ENCODE data around the gene S100A1. TPM values are rescaled to one million over a fixed set of nuclear protein-coding genes. Genes with fewer than 3 reads are reported as not detected.

S100A1 gene
- total RNA-seq, 4 donors from 2014 or later: 139 to 498 (median 231) TPM

- no peaks in the 10 kb centered on the region for H3K27me3 ChIP-seq
- no peak overlapping the region for H3K4me3 ChIP-seq (replicated peaks in 1 of 3)
- TF ChIP-seq CTCF (IDR thresholded peaks at IDR 0.05) (no peak), POLR2A (IDR thresholded peaks at IDR 0.05) (no peak)
- no peak overlapping the region for H3K27ac ChIP-seq
- DNase-seq: no peak
- H3K36me3 ChIP-seq: no peaks in the 10 kb centered on the region
- intact Hi-C loops (cut with DNase I): no loop called here
- WGBS, 2 donors: 93 to 94% methylated on average over 6 of the region's 6 CpGs
- H3K4me1 ChIP-seq: peaks cover 0 to 6% of the 10 kb centered on the region in 2 donors
- H3K9me3 ChIP-seq: no peaks in the 10 kb centered on the region
Measured at GRCh38 chr1:153597206-153597605, 31.0 kb upstream of the S100A1 start.

- H3K27ac ChIP-seq: no peak overlapping the region
- no peaks in the 10 kb centered on the region for H3K4me1 ChIP-seq
- H3K36me3 ChIP-seq: no peaks in the 10 kb centered on the region
- no peaks in the 10 kb centered on the region for H3K27me3 ChIP-seq
- no peak for DNase-seq
- TF ChIP-seq CTCF (IDR thresholded peaks at IDR 0.05) (no peak), POLR2A (IDR thresholded peaks at IDR 0.05) (no peak)
- H3K9me3 ChIP-seq: no peaks in the 10 kb centered on the region
- WGBS, 2 donors: 68 to 86% methylated on average over 7 of the region's 7 CpGs
- H3K4me3 ChIP-seq (replicated peaks in 1 of 3): no peak overlapping the region
- intact Hi-C loops (cut with DNase I): no loop called here
Measured at GRCh38 chr1:153598309-153599172, 29.7 kb upstream of the S100A1 start.

GRCh38 chr1:153599847-153600246 is 28.4 kb upstream of the S100A1 start:
- Histone ChIP-seq H3K27me3 (no peaks in the 10 kb centered on the region), H3K4me1 (no peaks in the 10 kb centered on the region), H3K4me3 (replicated peaks in 1 of 3) (no peak overlapping the region), H3K36me3 (no peaks in the 10 kb centered on the region), H3K9me3 (no peaks in the 10 kb centered on the region), H3K27ac (no peak overlapping the region)
- no peak for TF ChIP-seq CTCF (IDR thresholded peaks at IDR 0.05)
- no peak for TF ChIP-seq POLR2A (IDR thresholded peaks at IDR 0.05)
- DNase-seq: no peak
- WGBS, 2 donors: 91 to 94% methylated on average over 7 of the region's 7 CpGs
- intact Hi-C loops (cut with DNase I): no loop called here

GRCh38 chr1:153602749-153603148 is 25.5 kb upstream of the S100A1 start:
- DNase-seq: no peak
- Histone ChIP-seq H3K4me1 (peaks cover 0 to under 1% of the 10 kb centered on the region in 2 donors), H3K27ac (no peak overlapping the region), H3K27me3 (no peaks in the 10 kb centered on the region), H3K4me3 (replicated peaks in 1 of 3) (no peak overlapping the region), H3K9me3 (no peaks in the 10 kb centered on the region), H3K36me3 (peaks cover 13 to 14% of the 10 kb centered on the region in 2 donors)
- TF ChIP-seq POLR2A (IDR thresholded peaks at IDR 0.05): no peak
- TF ChIP-seq CTCF (IDR thresholded peaks at IDR 0.05): no peak
- intact Hi-C loops (cut with DNase I): no loop called here
- WGBS, 2 donors: 92 to 93% methylated on average over 6 of the region's 6 CpGs

- intact Hi-C loops (cut with DNase I): no loop called here
- WGBS, 2 donors: 92 to 96% methylated on average over 11 of the region's 11 CpGs
- no peak for TF ChIP-seq CTCF (IDR thresholded peaks at IDR 0.05)
- no peak for TF ChIP-seq POLR2A (IDR thresholded peaks at IDR 0.05)
- Histone ChIP-seq H3K36me3 (peaks cover 14% of the 10 kb centered on the region in 2 donors), H3K27ac (no peak overlapping the region), H3K4me3 (replicated peaks in 1 of 3) (no peak overlapping the region), H3K4me1 (peaks cover 29 to 35% of the 10 kb centered on the region in 2 donors), H3K9me3 (no peaks in the 10 kb centered on the region), H3K27me3 (no peaks in the 10 kb centered on the region)
- DNase-seq: no peak
Measured at GRCh38 chr1:153606194-153606593, 22.0 kb upstream of the S100A1 start.

All from thyroid gland (tissue), 4 donors.